Endothelial cell of umbilical vein (primary cell): Measurements from ENCODE around the gene CDC7. TPM values are rescaled to one million over a fixed set of nuclear protein-coding genes. Genes with fewer than 3 reads are reported as not detected.
"Not testable (repeated sequence)": the region's sequence is repeated elsewhere in the genome, so short reads cannot be mapped to it uniquely, and the experiment has no call there.

Source experiments
- BruUV-seq: library from RNA; stranded (reverse); fragments of 400-500 nt; replicated peaks from 2 replicates; lab custom pipeline; 2021; lab: Mats Ljungman, UMichigan
- CTCF ChIA-PET: fragments of 300-600, 350-600 bp; sonication (Branson Sonifier 250); formaldehyde crosslinking; loops from one replicate; lab custom pipeline; 2021; ENCODE audit warnings: antibody characterized with exemption, inconsistent platforms; lab: Charles Lee
- POLR2A ChIA-PET: fragments of 300-600, 350-600 bp; sonication (Branson Sonifier 250); formaldehyde crosslinking; loops from one replicate; lab custom pipeline; 2021; ENCODE audit warnings: antibody characterized with exemption, inconsistent platforms; lab: Charles Lee
- DNase-seq: peaks from one replicate; pipeline ENCODE4 v3.0.0-alpha.2; 2011; ENCODE audit warnings: low read depth, low spot score
- FAIRE-seq: peaks from 2 replicates; lab custom pipeline; 2011; peaks lifted over from hg19 to GRCh38; lab: Jason Lieb, UNC
- H2AFZ ChIP-seq: 2 replicates; pipeline ENCODE4 v1.6.0; 2012; ENCODE audit warnings: low read depth, low read length, control low read depth, inconsistent platforms
- H3K27ac ChIP-seq: 2 replicates; pipeline ENCODE4 v1.5.1; 2011; ENCODE audit warnings: low read depth, mild to moderate bottlenecking, control low read depth, low read length, moderate library complexity; ENCODE audit not compliant: insufficient read depth
- H3K27me3 ChIP-seq, 2 experiments: 2 replicates each; pipeline versions ENCODE4 v1.6.0 to v1.6.1; 2011; ENCODE audit warnings: low read length in 2 of 2, mixed read lengths in 1 of 2; ENCODE audit not compliant: control insufficient read depth in 2 of 2, insufficient read depth in 2 of 2
- H3K36me3 ChIP-seq, 2 experiments: 2 replicates in 1 of 2; 3 replicates in 1 of 2; pipeline ENCODE4 v1.5.1; 2011; ENCODE audit warnings: low read length in 2 of 2, mild to moderate bottlenecking in 1 of 2, moderate library complexity in 1 of 2; ENCODE audit not compliant: control insufficient read depth in 2 of 2, insufficient read depth in 2 of 2; ENCODE audit errors: extremely low read depth in 1 of 2
- H3K4me1 ChIP-seq: 3 replicates; pipeline ENCODE4 v1.5.1; 2011; ENCODE audit warnings: mild to moderate bottlenecking, low read length; ENCODE audit not compliant: control insufficient read depth, insufficient read depth; ENCODE audit errors: extremely low read depth
- H3K4me2 ChIP-seq: 2 replicates; pipeline ENCODE4 v1.6.1; 2011; ENCODE audit warnings: low read length, control low read depth, mixed read lengths; ENCODE audit not compliant: insufficient read depth
- H3K4me3 ChIP-seq, 3 experiments: fragments of 200-600 bp in 1 of 3; sonication (generic), shearing (Covaris generic) in 1 of 3; replicated peaks in 1 of 3; 2 replicates each; pipeline ENCODE4 v1.5.1; 2011 to 2016; ENCODE audit warnings: control low read depth in 3 of 3, low read length in 3 of 3, mild to moderate bottlenecking in 2 of 3, inconsistent platforms in 1 of 3, low read depth in 1 of 3, moderate library complexity in 1 of 3; ENCODE audit not compliant: insufficient read depth in 1 of 3
- H3K79me2 ChIP-seq: 2 replicates; pipeline ENCODE4 v1.6.0; 2012; ENCODE audit warnings: low read length, inconsistent platforms; ENCODE audit not compliant: control insufficient read depth, insufficient read depth
- H3K9ac ChIP-seq: replicated peaks from 2 replicates; pipeline ENCODE3; 2011; ENCODE audit warnings: low read length, control low read depth; ENCODE audit not compliant: insufficient read depth; ENCODE audit errors: extremely low read depth
- H3K9me1 ChIP-seq: replicated peaks from 3 replicates; pipeline ENCODE4 v1.6.0; 2011; ENCODE audit warnings: mild to moderate bottlenecking, low read length; ENCODE audit not compliant: control insufficient read depth, insufficient read depth; ENCODE audit errors: extremely low read depth
- H3K9me3 ChIP-seq: replicated peaks from 2 replicates; pipeline ENCODE4 v1.5.1; 2012; ENCODE audit warnings: low read length, inconsistent platforms; ENCODE audit not compliant: control insufficient read depth, insufficient read depth
- H4K20me1 ChIP-seq: replicated peaks from 2 replicates; pipeline ENCODE3; 2011; ENCODE audit warnings: mild to moderate bottlenecking, low read length; ENCODE audit not compliant: control insufficient read depth, insufficient read depth; ENCODE audit errors: extremely low read depth
- EZH2 ChIP-seq: IDR thresholded peaks from 2 replicates; pipeline ENCODE4 v1.6.1; 2012; ENCODE audit warnings: borderline replicate concordance, low read depth, mild to moderate bottlenecking, moderate library complexity, low read length, inconsistent platforms; ENCODE audit not compliant: severe bottlenecking
- FOS ChIP-seq: IDR thresholded peaks from 2 replicates; pipeline ENCODE4 v1.6.1; 2011; ENCODE audit warnings: mild to moderate bottlenecking, low read length, moderate library complexity, borderline replicate concordance; ENCODE audit not compliant: insufficient read depth
- GATA2 ChIP-seq: IDR thresholded peaks from 2 replicates; pipeline ENCODE4 v1.7.0; 2011; ENCODE audit warnings: low read depth, mild to moderate bottlenecking, moderate library complexity, mixed read lengths, low read length; ENCODE audit not compliant: insufficient read length, insufficient read depth
- JUN ChIP-seq: IDR thresholded peaks from 2 replicates; pipeline ENCODE4 v1.6.1; 2011; ENCODE audit warnings: borderline replicate concordance, low read depth; ENCODE audit not compliant: insufficient read length, insufficient read depth
- MAX ChIP-seq: IDR thresholded peaks from 2 replicates; pipeline ENCODE4 v1.6.1; 2011; ENCODE audit not compliant: insufficient read depth, insufficient read length
- MYC ChIP-seq: IDR thresholded peaks from one replicate; pipeline ENCODE4 v1.6.1; 2011; ENCODE audit warnings: mild to moderate bottlenecking, low read depth, low read length
- POLR2A ChIP-seq: IDR thresholded peaks from 2 replicates; pipeline ENCODE4 v1.6.1; 2012; ENCODE audit warnings: low read depth, mild to moderate bottlenecking, control low read depth, low read length
- POLR2AphosphoS5 ChIP-seq: IDR thresholded peaks from 2 replicates; pipeline ENCODE4 v1.6.1; 2012; ENCODE audit warnings: low read depth, mild to moderate bottlenecking, control low read depth, low read length, moderate library complexity; ENCODE audit not compliant: insufficient read depth
- dilution Hi-C: fragments of 300-500 bp; cut with MboI; formaldehyde crosslinking; loops from one replicate; pipeline ENCODE4 v1.15.0; 2019; ENCODE audit warnings: low sequenced_read_pairs; ENCODE audit not compliant: extremely low pct_ligation_motif_present
- intact Hi-C: fragments of 100-400 bp; cut with micrococcal nuclease; formaldehyde crosslinking; loops from one replicate; pipeline ENCODE4 v1.10.0; 2022
- polyA plus RNA-seq, 4 experiments: library from polyadenylated mRNA; depleted of rRNA in 3 of 4; stranded (reverse) in 3 of 4; unstranded in 1 of 4; fragments of >200 nt; gene quantifications; 2 replicates each; pipeline versions ENCODE4 v1.2.1 to v1.2.3, GENCODE V29; 2011 to 2012; ENCODE audit warnings: missing spikeins in 1 of 4
- total RNA-seq: library from RNA; stranded (reverse); gene quantifications from 2 replicates; pipeline ENCODE4 v1.2.3, GENCODE V29; 2021
- TF ChIP-seq, protein P1 (sequence below), 2 donors: IDR thresholded peaks; 1 replicate in 1 of 2; 2 replicates in 1 of 2; pipeline ENCODE4 v1.5.1; 2011; ENCODE audit warnings: low read length in 2 of 2, mild to moderate bottlenecking in 2 of 2, moderate library complexity in 2 of 2, control low read depth in 1 of 2, inconsistent platforms in 1 of 2, low read depth in 1 of 2; ENCODE audit not compliant: insufficient read depth in 1 of 2; ENCODE audit errors: extremely low read depth in 1 of 2

Gene CDC7
- total and polyA plus RNA-seq, 2 donors (not counting 3 experiments of a cell fraction or from before 2014, with no cell fraction given), result 3.9 to 11.7 TPM

GRCh38 chr1:91455896-91456295, 44.8 kb upstream of the CDC7 start:
- no peak for FAIRE-seq
- dilution Hi-C loops, result no loop called here

DNA sequence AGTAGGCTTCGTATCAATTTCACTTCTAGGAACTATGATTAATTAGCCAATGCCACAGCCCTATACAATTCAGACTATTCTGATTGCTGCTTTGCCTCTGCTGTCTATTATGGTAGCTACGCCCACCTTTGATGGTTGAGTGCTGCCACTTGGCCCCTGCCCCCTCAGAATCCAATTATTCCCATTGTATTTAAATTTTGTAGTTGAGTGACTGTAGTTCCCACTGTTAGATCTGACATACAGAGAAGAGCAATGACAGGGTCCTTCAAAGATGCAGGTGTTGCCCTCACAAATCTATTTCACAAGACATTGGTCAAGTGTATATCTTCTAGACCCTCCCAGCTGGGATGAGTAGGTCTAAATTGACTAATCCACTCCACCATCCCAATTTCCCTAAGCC, 35.3 kb upstream of the CDC7 start:
- FAIRE-seq, H3K9me3 ChIP-seq, H3K27me3 ChIP-seq, CTCF ChIA-PET, H4K20me1 ChIP-seq, H3K4me1 ChIP-seq, H3K36me3 ChIP-seq, H2AFZ ChIP-seq, dilution Hi-C loops, DNase-seq, intact Hi-C loops, POLR2A ChIA-PET, H3K9ac ChIP-seq, H3K4me2 ChIP-seq, H3K4me3 ChIP-seq, BruUV-seq, H3K27ac ChIP-seq, H3K9me1 ChIP-seq, H3K79me2 ChIP-seq: not testable (repeated sequence)

More at GRCh38 chr1:91455896-91456295, 44.8 kb upstream of the CDC7 start:
- no peak for DNase-seq
- H3K79me2 ChIP-seq, result no peaks in the 10 kb centered on the region
- peaks cover 3% of the 10 kb centered on the region in 2 experiments for H3K27me3 ChIP-seq
- H3K9me3 ChIP-seq, result no peaks in the 10 kb centered on the region
- no peaks in the 10 kb centered on the region for H3K36me3 ChIP-seq
- ChIA-PET CTCF (no interaction called here), POLR2A (no interaction called here)
- no peaks in the 10 kb centered on the region for H3K4me1 ChIP-seq
- no peak overlapping the region for H2AFZ ChIP-seq
- intact Hi-C loops, result no loop called here
- H3K9ac ChIP-seq, result no peak overlapping the region
- TF ChIP-seq POLR2A (no peak), POLR2AphosphoS5 (no peak), JUN (no peak), EZH2 (no peak), GATA2 (no peak), FOS (no peak), MYC (no peak), MAX (no peak)
- TF ChIP-seq, protein P1, sequence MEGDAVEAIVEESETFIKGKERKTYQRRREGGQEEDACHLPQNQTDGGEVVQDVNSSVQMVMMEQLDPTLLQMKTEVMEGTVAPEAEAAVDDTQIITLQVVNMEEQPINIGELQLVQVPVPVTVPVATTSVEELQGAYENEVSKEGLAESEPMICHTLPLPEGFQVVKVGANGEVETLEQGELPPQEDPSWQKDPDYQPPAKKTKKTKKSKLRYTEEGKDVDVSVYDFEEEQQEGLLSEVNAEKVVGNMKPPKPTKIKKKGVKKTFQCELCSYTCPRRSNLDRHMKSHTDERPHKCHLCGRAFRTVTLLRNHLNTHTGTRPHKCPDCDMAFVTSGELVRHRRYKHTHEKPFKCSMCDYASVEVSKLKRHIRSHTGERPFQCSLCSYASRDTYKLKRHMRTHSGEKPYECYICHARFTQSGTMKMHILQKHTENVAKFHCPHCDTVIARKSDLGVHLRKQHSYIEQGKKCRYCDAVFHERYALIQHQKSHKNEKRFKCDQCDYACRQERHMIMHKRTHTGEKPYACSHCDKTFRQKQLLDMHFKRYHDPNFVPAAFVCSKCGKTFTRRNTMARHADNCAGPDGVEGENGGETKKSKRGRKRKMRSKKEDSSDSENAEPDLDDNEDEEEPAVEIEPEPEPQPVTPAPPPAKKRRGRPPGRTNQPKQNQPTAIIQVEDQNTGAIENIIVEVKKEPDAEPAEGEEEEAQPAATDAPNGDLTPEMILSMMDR (IDR thresholded peaks at IDR 0.05; ENCODE audit: extremely low read depth in 1 of 2, insufficient read depth in 1 of 2, low read depth in 1 of 2, low read length in 2 of 2), result no peak
- no peaks in the 10 kb centered on the region for H4K20me1 ChIP-seq
- no peak overlapping the region for H3K27ac ChIP-seq
- H3K4me2 ChIP-seq, result no peak overlapping the region
- no peak overlapping the region for H3K4me3 ChIP-seq
- no peaks in the 10 kb centered on the region for H3K9me1 ChIP-seq
- BruUV-seq, result no TSS peak
